Mesangial cell (primary cell): ENCODE results near the gene HDAC9. TPM values are rescaled to one million over a fixed set of nuclear protein-coding genes. Genes with fewer than 3 reads are reported as not detected.

Experiments used
- total RNA-seq: library from RNA; depleted of rRNA; stranded (reverse); fragments of >200 nt; gene quantifications from 2 replicates; pipeline ENCODE4 v1.2.3, GENCODE V29; 2015

The HDAC9 gene
- 10.3 and 13.6 TPM in 2 replicates for total RNA-seq

GRCh38 chr7:18495412-18496340, at the start of gene HDAC9:
HDAC9 (plus strand) TSS chr7:18495749; CDS start chr7:18496303, 554 bp downstream.

